Right lobe of liver (tissue), 4 donors: ENCODE results near the gene RNASE8.

Experiments used
- POLR2A ChIP-seq: fragments of 450-650 bp; IDR thresholded peaks from one replicate; pipeline ENCODE4 v1.6.1; 2017; ENCODE audit warnings: antibody characterized with exemption, mild to moderate bottlenecking
- TF ChIP-seq, protein P1 (sequence below), 4 donors: fragments of 200-600 bp in 3 of 4; fragments of 450-650 bp in 1 of 4; IDR thresholded peaks; one replicate each; pipeline versions ENCODE4 v1.5.1 to v1.8.0; 2016 to 2022; ENCODE audit warnings: antibody characterized with exemption in 4 of 4, mild to moderate bottlenecking in 2 of 4
- donor health status: DM: no; HTN: no; CAD: no.
- donor health status: DM: no; HTN: no; CAD: no.
- donor health status: DM: no; HTN: yes; CAD: no.

DNA sequence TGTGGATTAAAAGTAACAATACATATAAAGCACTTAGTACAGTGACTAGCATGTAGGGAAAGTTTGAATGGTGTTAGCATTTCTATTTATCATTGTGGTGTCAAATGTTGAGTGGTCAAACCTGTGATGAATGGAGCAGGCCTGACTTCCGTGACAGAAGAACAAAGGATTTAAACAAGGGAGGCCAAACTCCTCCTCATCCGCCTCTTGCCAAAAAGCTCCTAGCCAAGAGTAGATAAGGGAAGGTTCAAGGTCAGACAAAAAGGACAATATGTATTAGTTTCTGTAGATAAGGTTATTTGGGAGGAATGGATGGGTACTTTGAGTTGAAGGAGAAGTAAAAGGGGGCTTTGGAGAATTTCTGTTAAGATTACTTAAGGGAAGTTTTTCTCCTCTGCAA, 9.0 kb upstream of the RNASE8 start:
- TF ChIP-seq, protein P1, sequence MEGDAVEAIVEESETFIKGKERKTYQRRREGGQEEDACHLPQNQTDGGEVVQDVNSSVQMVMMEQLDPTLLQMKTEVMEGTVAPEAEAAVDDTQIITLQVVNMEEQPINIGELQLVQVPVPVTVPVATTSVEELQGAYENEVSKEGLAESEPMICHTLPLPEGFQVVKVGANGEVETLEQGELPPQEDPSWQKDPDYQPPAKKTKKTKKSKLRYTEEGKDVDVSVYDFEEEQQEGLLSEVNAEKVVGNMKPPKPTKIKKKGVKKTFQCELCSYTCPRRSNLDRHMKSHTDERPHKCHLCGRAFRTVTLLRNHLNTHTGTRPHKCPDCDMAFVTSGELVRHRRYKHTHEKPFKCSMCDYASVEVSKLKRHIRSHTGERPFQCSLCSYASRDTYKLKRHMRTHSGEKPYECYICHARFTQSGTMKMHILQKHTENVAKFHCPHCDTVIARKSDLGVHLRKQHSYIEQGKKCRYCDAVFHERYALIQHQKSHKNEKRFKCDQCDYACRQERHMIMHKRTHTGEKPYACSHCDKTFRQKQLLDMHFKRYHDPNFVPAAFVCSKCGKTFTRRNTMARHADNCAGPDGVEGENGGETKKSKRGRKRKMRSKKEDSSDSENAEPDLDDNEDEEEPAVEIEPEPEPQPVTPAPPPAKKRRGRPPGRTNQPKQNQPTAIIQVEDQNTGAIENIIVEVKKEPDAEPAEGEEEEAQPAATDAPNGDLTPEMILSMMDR (IDR thresholded peaks at IDR 0.05), result no peak
- TF ChIP-seq POLR2A, result no peak
